K562 (cell line): Measurements from ENCODE around the gene VSIG1. TPM values are rescaled to one million over a fixed set of nuclear protein-coding genes. Genes with fewer than 3 reads are reported as not detected.

Experiments
- DNMT1 ChIP-seq: fragments of 450-650 bp; IDR thresholded peaks from 2 replicates; pipeline ENCODE4 v1.6.1; 2016; ENCODE audit warnings: antibody characterized with exemption, mild to moderate bottlenecking
- EP300 ChIP-seq: IDR thresholded peaks from 2 replicates; pipeline ENCODE4 v1.6.1; 2012; ENCODE audit warnings: low read length, improper control_type of control experiment
- EWSR1 ChIP-seq: fragments of 450-650 bp; IDR thresholded peaks from 2 replicates; pipeline ENCODE4 v1.6.1; 2018; ENCODE audit warnings: borderline replicate concordance, mild to moderate bottlenecking, low read depth, moderate library complexity; ENCODE audit not compliant: partially characterized antibody
- GTF2E2 ChIP-seq: fragments of 200-800 bp; sonication (Bioruptor generic); IDR thresholded peaks from 2 replicates; pipeline ENCODE4 v1.6.1; 2016; ENCODE audit warnings: missing genetic modification characterization, missing compliant biosample characterization
- HNRNPL ChIP-seq: fragments of 200-400 bp; formaldehyde crosslinking; IDR thresholded peaks from 2 replicates; pipeline ENCODE4 v1.6.1; 2017; ENCODE audit warnings: low read depth, mild to moderate bottlenecking, low read length
- KDM1A ChIP-seq, 2 experiments: fragments of 450-650 bp; IDR thresholded peaks; 2 replicates each; pipeline ENCODE4 v1.6.1; 2016; ENCODE audit warnings: mild to moderate bottlenecking in 2 of 2
- MAX ChIP-seq: sonication (generic); formaldehyde crosslinking; IDR thresholded peaks from 2 replicates; pipeline ENCODE4 v1.9.0; 2022; ENCODE audit warnings: mild to moderate bottlenecking, missing genetic modification reagents
- MXI1 ChIP-seq: IDR thresholded peaks from 2 replicates; pipeline ENCODE4 v1.6.1; 2011; ENCODE audit warnings: low read depth, mild to moderate bottlenecking, improper control_type of control experiment, low read length
- NFRKB ChIP-seq: fragments of 450-650 bp; IDR thresholded peaks from 2 replicates; pipeline ENCODE4 v1.6.1; 2016; ENCODE audit warnings: low read depth
- NR2C2 ChIP-seq, 2 experiments: fragments of 200-800 bp in 1 of 2; sonication (Bioruptor generic) in 1 of 2; sonication (generic) in 1 of 2; formaldehyde crosslinking in 1 of 2; IDR thresholded peaks; 2 replicates each; pipeline versions ENCODE4 v1.6.1 to v1.8.0; 2016 to 2022; ENCODE audit warnings: mild to moderate bottlenecking in 1 of 2, missing compliant biosample characterization in 1 of 2, missing genetic modification characterization in 1 of 2, missing genetic modification reagents in 1 of 2
- NR4A1 ChIP-seq, 2 experiments: fragments of 250-450 bp in 1 of 2; fragments of 450-650 bp in 1 of 2; sonication (Bioruptor Pico) in 1 of 2; IDR thresholded peaks; 2 replicates each; pipeline versions ENCODE4 v1.4.0 to v1.6.1; 2016 to 2020; ENCODE audit warnings: mild to moderate bottlenecking in 2 of 2, missing compliant biosample characterization in 1 of 2, missing genetic modification characterization in 1 of 2, moderate library complexity in 1 of 2
- PHB2 ChIP-seq: fragments of 450-650 bp; IDR thresholded peaks from 2 replicates; pipeline ENCODE4 v1.6.1; 2017; ENCODE audit warnings: low read depth
- PHF20 ChIP-seq: fragments of 450-650 bp; IDR thresholded peaks from 2 replicates; pipeline ENCODE4 v1.6.1; 2018; ENCODE audit not compliant: partially characterized antibody
- POLR2AphosphoS5 ChIP-seq: IDR thresholded peaks from 2 replicates; pipeline ENCODE4 v1.6.1; 2011; ENCODE audit warnings: mild to moderate bottlenecking, low read depth, low read length, moderate library complexity; ENCODE audit not compliant: control insufficient read depth, insufficient read depth
- RBM17 ChIP-seq: fragments of 200-400 bp; formaldehyde crosslinking; IDR thresholded peaks from 2 replicates; pipeline ENCODE4 v1.6.1; 2017; ENCODE audit warnings: low read depth, mild to moderate bottlenecking, low read length, borderline replicate concordance
- RBM25 ChIP-seq: fragments of 200-400 bp; formaldehyde crosslinking; IDR thresholded peaks from 2 replicates; pipeline ENCODE4 v1.6.1; 2018; ENCODE audit warnings: low read length, low read depth, moderate library complexity; ENCODE audit not compliant: severe bottlenecking
- SIN3A ChIP-seq, 2 experiments: fragments of 150-350 bp in 1 of 2; IDR thresholded peaks; 2 replicates each; pipeline ENCODE4 v1.6.1; 2011 to 2016; ENCODE audit warnings: borderline replicate concordance in 2 of 2, low read depth in 2 of 2, low read length in 2 of 2, mild to moderate bottlenecking in 2 of 2, moderate library complexity in 2 of 2; ENCODE audit not compliant: control insufficient read depth in 1 of 2
- TBP ChIP-seq: optimal IDR thresholded peaks from 2 replicates; pipeline ENCODE3; 2011; ENCODE audit warnings: low read depth, low read length, improper control_type of control experiment
- TSC22D4 ChIP-seq: fragments of 450-650 bp; IDR thresholded peaks from 2 replicates; pipeline ENCODE4 v1.6.1; 2016; ENCODE audit warnings: missing genetic modification characterization, missing biosample characterization, control low read depth
- UBTF ChIP-seq, 2 experiments: IDR thresholded peaks; 2 replicates each; pipeline ENCODE4 v1.6.1; 2012; ENCODE audit warnings: improper control_type of control experiment in 2 of 2, low read depth in 2 of 2, low read length in 2 of 2, borderline replicate concordance in 1 of 2
- ZBTB43 ChIP-seq: sonication (generic); formaldehyde crosslinking; IDR thresholded peaks from 2 replicates; pipeline ENCODE4 v1.8.0; 2023; ENCODE audit warnings: mild to moderate bottlenecking, missing genetic modification reagents
- ZNF398 ChIP-seq: fragments of 250-450 bp; sonication (Bioruptor Pico); IDR thresholded peaks from 2 replicates; pipeline ENCODE4 v1.8.0; 2021; ENCODE audit warnings: moderate library complexity, mild to moderate bottlenecking, inconsistent platforms
- ZNF644 ChIP-seq: fragments of 200-800 bp; sonication (Bioruptor generic); IDR thresholded peaks from 2 replicates; pipeline ENCODE4 v1.6.1; 2016; ENCODE audit warnings: low read depth, missing genetic modification characterization, missing compliant biosample characterization
- polyA plus RNA-seq, 8 experiments: library from polyadenylated mRNA; depleted of rRNA in 4 of 8; stranded (reverse) in 5 of 8; unstranded in 3 of 8; fragments of >200 nt; fragmentation: Nextera tagmentation in 2 of 8; fragmentation: Illumina TruSeq in 1 of 8; extraction: Ambion mirVana in 2 of 8; extraction: Trizol in 1 of 8; gene quantifications; 2 replicates each; pipeline versions ENCODE4 v1.2.1 to v1.2.3, GENCODE V29; 2011 to 2014; ENCODE audit warnings: inconsistent platforms in 1 of 8, missing spikeins in 1 of 8
- total RNA-seq, 7 experiments: library from RNA; depleted of rRNA in 6 of 7; stranded (reverse); fragments of >200 nt in 6 of 7; fragmentation: Illumina TruSeq in 2 of 7; extraction: Trizol in 2 of 7; gene quantifications; 2 replicates each; pipeline versions ENCODE4 v1.2.1 to v1.2.3, GENCODE V29; 2011 to 2021; ENCODE audit warnings: low replicate concordance in 1 of 7

The VSIG1 gene
- total and polyA plus RNA-seq, 9 of the 15 experiments (the other 6 are each of a cell fraction or from before 2014, with no cell fraction given) = not detected

GRCh38 chrX:108091878-108092291 is 47.0 kb downstream of the VSIG1 start (continued):
- TF ChIP-seq ZBTB43 (no peak), NFRKB (no peak), SIN3A (IDR thresholded peaks at IDR 0.05; ENCODE audit: borderline replicate concordance in 2 of 2, control insufficient read depth in 1 of 2, low read depth in 2 of 2, low read length in 2 of 2) (peak in 1 of 2 experiments; percentile 53; a peak in 1 of 4 replicates), MAX (CRISPR knock-in tag) (no peak), DNMT1 (no peak), TBP (no peak), NR4A1 (CRISPR knock-in tag; IDR thresholded peaks at IDR 0.05) (no peak), NR4A1 (tag; IDR thresholded peaks at IDR 0.05) (no peak), NR2C2 (CRISPR knock-in tag; IDR thresholded peaks at IDR 0.05) (no peak), NR2C2 (tag; IDR thresholded peaks at IDR 0.05) (peak; percentile 83), EP300 (no peak), PHB2 (no peak), TSC22D4 (tag) (no peak), KDM1A (IDR thresholded peaks at IDR 0.05) (no peak), EWSR1 (no peak), POLR2AphosphoS5 (no peak), PHF20 (peak; percentile 11), RBM17 (no peak), MXI1 (no peak), UBTF (IDR thresholded peaks at IDR 0.05; ENCODE audit: borderline replicate concordance in 1 of 2, low read depth in 2 of 2, low read length in 2 of 2) (no peak), HNRNPL (no peak), ZNF644 (tag) (no peak), RBM25 (no peak), GTF2E2 (tag) (no peak), ZNF398 (no peak)
